Measurements from ENCODE around the gene RTN4RL1. TPM values are rescaled to one million over a fixed set of nuclear protein-coding genes. Genes with fewer than 3 reads are reported as not detected.
A peak's percentile ranks its signal among the peaks of the same experiment; 100 is the strongest.

RTN4RL1 gene
- total RNA-seq, 4 donors from 2014 or later = 1.4 to 4.9 (median 1.9) TPM; not detected in 1

DNA sequence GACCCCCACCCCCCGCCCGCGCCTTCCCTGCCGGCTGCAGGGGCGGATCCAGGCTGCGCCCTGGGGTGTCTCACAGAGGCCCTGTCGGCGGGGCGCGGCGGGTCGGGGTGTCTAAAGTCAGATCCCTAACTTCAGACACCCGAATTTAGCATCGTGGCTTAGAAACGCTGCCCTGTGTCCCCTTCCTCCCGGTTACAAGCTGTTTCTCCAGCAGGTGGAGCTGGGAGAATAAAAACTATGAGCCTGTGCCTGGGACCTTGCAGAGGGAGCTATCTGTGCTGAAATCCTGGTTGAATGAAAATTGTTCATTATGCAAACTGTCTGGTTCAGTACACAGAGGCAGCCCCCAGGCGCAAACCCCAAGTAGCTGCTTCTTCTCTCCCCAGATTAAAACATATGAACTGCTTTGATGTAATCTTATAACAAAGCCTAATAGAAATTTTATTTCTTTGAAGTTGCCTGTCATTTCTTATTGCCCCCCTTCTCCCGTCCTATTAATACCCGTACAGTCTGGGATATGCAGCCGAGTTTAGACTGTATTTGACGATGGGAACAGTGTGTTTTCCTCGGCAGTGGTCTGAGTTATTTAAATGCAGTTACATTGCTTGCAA, 116.3 kb downstream of the RTN4RL1 start:
- H3K27me3 ChIP-seq = peaks cover 0 to 18% of the 10 kb centered on the region in 2 donors
- TF ChIP-seq POLR2A (IDR thresholded peaks at IDR 0.05) = no peak
- TF ChIP-seq, protein P1, sequence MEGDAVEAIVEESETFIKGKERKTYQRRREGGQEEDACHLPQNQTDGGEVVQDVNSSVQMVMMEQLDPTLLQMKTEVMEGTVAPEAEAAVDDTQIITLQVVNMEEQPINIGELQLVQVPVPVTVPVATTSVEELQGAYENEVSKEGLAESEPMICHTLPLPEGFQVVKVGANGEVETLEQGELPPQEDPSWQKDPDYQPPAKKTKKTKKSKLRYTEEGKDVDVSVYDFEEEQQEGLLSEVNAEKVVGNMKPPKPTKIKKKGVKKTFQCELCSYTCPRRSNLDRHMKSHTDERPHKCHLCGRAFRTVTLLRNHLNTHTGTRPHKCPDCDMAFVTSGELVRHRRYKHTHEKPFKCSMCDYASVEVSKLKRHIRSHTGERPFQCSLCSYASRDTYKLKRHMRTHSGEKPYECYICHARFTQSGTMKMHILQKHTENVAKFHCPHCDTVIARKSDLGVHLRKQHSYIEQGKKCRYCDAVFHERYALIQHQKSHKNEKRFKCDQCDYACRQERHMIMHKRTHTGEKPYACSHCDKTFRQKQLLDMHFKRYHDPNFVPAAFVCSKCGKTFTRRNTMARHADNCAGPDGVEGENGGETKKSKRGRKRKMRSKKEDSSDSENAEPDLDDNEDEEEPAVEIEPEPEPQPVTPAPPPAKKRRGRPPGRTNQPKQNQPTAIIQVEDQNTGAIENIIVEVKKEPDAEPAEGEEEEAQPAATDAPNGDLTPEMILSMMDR (IDR thresholded peaks at IDR 0.05) = peak; percentile 62 to 83 (median 78)
- H3K36me3 ChIP-seq = no peaks in the 10 kb centered on the region
- H3K27ac ChIP-seq = no peak overlapping the region
- intact Hi-C loops (cut with DNase I; ENCODE audit: low total_unique reads) = loop anchor here (5.0 kb wide), 1 partner anchor 113 kb away; no protein-coding TSS in a partner anchor
- H3K9me3 ChIP-seq = no peaks in the 10 kb centered on the region
- no peak overlapping the region for H3K4me3 ChIP-seq
- H3K4me1 ChIP-seq = peaks cover 0 to 7% of the 10 kb centered on the region in 2 donors
- peak; percentile 49 to 55 for DNase-seq

DNA sequence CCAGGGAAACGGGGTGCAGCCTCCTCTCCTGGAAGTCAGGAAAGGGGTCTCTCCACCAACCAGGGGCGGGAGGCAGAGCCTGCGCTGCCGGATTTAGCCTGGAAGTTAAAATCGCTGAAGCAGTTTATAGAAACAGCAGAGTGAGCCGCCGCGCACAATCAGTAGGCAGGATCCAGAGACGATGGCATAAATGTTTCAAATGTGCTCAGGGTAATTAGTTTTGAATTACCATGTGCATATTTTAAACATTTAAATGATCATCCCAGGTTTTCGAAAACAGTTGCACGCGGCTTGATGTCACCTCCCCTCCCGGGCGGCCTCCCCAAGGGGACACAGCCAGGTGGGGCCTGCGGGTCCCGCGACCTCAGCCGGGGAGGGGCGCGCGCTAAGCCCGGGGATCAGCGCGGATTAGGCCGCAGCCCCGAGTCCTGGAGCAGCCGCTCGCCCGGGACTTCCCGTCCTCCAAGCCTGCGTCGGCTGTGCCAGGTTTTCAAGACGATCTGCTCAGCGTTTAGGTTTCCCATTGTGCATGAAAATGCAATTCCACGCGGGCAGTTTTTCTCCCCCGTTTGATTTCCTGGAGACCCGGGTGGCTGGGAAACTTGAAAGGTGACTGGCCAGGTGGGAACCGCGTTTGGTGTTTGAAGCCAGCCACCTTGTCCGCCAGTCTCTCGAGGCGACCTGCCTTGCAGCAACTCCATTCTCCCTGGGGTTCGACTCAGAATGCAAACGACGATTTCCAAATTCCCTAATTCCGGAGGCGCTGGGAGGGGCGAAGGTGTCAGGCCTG, 117.0 kb downstream of the RTN4RL1 start:
- no peaks in the 10 kb centered on the region for H3K9me3 ChIP-seq
- H3K27me3 ChIP-seq = peaks cover 0 to 18% of the 10 kb centered on the region in 2 donors
- no peak overlapping the region for H3K4me3 ChIP-seq
- no peak for DNase-seq
- H3K27ac ChIP-seq = no peak overlapping the region
- H3K36me3 ChIP-seq = no peaks in the 10 kb centered on the region
- TF ChIP-seq POLR2A (IDR thresholded peaks at IDR 0.05) = no peak
- TF ChIP-seq, protein P1 (IDR thresholded peaks at IDR 0.05) = no peak
- peaks cover 0 to 7% of the 10 kb centered on the region in 2 donors for H3K4me1 ChIP-seq
- intact Hi-C loops (cut with DNase I; ENCODE audit: low total_unique reads) = loop anchor here (5.0 kb wide), 1 partner anchor 114 kb away; no protein-coding TSS in a partner anchor

DNA sequence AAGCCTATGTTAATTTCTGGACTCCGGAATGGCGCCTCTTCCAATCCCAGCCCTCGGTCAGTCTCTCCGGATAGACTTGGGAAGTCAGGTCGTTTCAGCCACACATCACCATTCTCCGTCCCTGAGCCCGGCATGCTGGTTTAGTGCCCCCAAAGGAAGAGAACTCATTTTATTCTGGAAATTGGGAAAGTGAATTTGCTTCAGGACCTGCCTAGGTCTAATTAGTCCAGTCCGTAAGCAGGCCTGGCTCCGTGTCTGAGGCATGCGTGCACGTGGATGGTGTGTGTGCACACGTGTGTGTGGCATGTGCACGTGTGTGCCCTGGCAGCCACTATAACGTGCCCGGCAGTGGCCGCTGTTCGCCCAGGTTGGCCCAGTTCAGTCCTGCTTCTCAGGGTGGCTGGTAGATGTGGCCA, 117.9 kb downstream of the RTN4RL1 start:
- intact Hi-C loops (cut with DNase I; ENCODE audit: low total_unique reads) = loop anchor here (5.0 kb wide), 1 partner anchor 115 kb away; no protein-coding TSS in a partner anchor
- H3K27ac ChIP-seq = no peak overlapping the region
- H3K36me3 ChIP-seq = no peaks in the 10 kb centered on the region
- no peaks in the 10 kb centered on the region for H3K9me3 ChIP-seq
- peaks cover 0 to 18% of the 10 kb centered on the region in 2 donors for H3K27me3 ChIP-seq
- TF ChIP-seq POLR2A (IDR thresholded peaks at IDR 0.05) = no peak
- TF ChIP-seq, protein P1 (IDR thresholded peaks at IDR 0.05) = no peak
- DNase-seq = no peak
- no peak overlapping the region for H3K4me3 ChIP-seq
- H3K4me1 ChIP-seq = peaks cover 0 to 7% of the 10 kb centered on the region in 2 donors

DNA sequence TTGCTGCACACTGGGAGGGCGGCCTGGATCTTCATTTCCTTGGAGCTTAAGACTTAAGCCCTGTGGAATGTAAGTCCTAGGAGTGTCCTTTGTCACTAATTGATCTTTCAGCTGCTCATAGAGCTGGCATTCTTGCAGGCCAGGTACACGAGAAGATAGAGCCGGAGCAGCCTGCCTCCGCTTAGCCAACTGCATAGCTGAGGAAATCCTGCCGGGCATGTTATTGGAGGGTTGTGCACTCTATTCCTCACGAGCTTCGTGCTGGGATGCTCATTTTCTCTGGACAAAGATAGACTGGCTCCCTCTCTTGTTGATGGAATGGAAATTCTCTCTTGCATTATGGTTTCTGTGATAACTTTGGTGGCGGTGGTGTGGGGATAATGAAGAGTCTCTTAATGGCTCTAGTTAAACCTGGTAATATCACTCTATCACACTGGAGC, 118.5 kb downstream of the RTN4RL1 start:
- Histone ChIP-seq H3K4me1 (peaks cover 0 to 7% of the 10 kb centered on the region in 2 donors), H3K27me3 (peaks cover 0 to 18% of the 10 kb centered on the region in 2 donors), H3K36me3 (no peaks in the 10 kb centered on the region), H3K27ac (no peak overlapping the region), H3K4me3 (no peak overlapping the region), H3K9me3 (no peaks in the 10 kb centered on the region)
- intact Hi-C loops (cut with DNase I; ENCODE audit: low total_unique reads) = loop anchor here (5.0 kb wide), 1 partner anchor 116 kb away; no protein-coding TSS in a partner anchor
- TF ChIP-seq POLR2A (IDR thresholded peaks at IDR 0.05) = no peak
- TF ChIP-seq, protein P1 (IDR thresholded peaks at IDR 0.05) = no peak
- DNase-seq = no peak
